Colonic mucosa (tissue), 4 donors: ENCODE results near the gene HOXA11. TPM values are rescaled to one million over a fixed set of nuclear protein-coding genes. Genes with fewer than 3 reads are reported as not detected.

Source experiments
- DNase-seq: peaks from one replicate; pipeline ENCODE4 v3.0.0-alpha.2; 2020
- H3K27ac ChIP-seq: fragments of 200-600 bp; one replicate; pipeline ENCODE4 v1.8.0; 2021
- H3K27me3 ChIP-seq: fragments of 200-600 bp; one replicate; pipeline ENCODE4 v1.8.0; 2021
- H3K36me3 ChIP-seq: fragments of 200-600 bp; one replicate; pipeline ENCODE4 v1.8.0; 2021
- H3K4me1 ChIP-seq: fragments of 200-600 bp; one replicate; pipeline ENCODE4 v1.8.0; 2021; ENCODE audit warnings: mild to moderate bottlenecking
- H3K4me3 ChIP-seq: fragments of 200-600 bp; one replicate; pipeline ENCODE4 v1.8.0; 2021
- H3K9ac ChIP-seq, 2 donors: one replicate each; pipeline ENCODE4 v1.7.0; 2013; ENCODE audit warnings: control low read depth in 2 of 2, low read depth in 2 of 2, low read length in 2 of 2
- H3K9me3 ChIP-seq: fragments of 200-600 bp; one replicate; pipeline ENCODE4 v1.8.0; 2021
- CTCF ChIP-seq: fragments of 200-600 bp; IDR thresholded peaks from one replicate; pipeline ENCODE4 v1.8.0; 2022; ENCODE audit warnings: antibody characterized with exemption, mild to moderate bottlenecking
- intact Hi-C: fragments of 100-400 bp; cut with DNase I; formaldehyde crosslinking; loops from one replicate; pipeline ENCODE4 v1.14.1; 2022
- total RNA-seq, 2 donors: library from RNA; stranded (reverse); fragmentation: NEBNext Ultra II Directional in 1 of 2; extraction: Animal tissue kit (Norgen Biotek cat#: 25700) in 1 of 2; gene quantifications; one replicate each; pipeline ENCODE4 v1.2.1, GENCODE V29; 2021
- donor health status: healthy.
- donor health status: DM: no; HTN: no; CAD: no.
- donor health status: DM: no; HTN: no; CAD: no.

HOXA11 gene
- total RNA-seq, 2 donors from 2014 or later: 2.9 to 3.7 TPM

GRCh38 chr7:27214239-27214950 lies 29.4 kb upstream of the HOXA11 start:
- peaks cover 8% of the 10 kb centered on the region for H3K27me3 ChIP-seq
- H3K9me3 ChIP-seq: no peaks in the 10 kb centered on the region
- no peak overlapping the region for H3K4me3 ChIP-seq
- H3K4me1 ChIP-seq: peaks cover 13% of the 10 kb centered on the region
- no peak overlapping the region for H3K9ac ChIP-seq
- H3K36me3 ChIP-seq: no peaks in the 10 kb centered on the region
- no peak overlapping the region for H3K27ac ChIP-seq
- intact Hi-C loops: no loop called here
- no peak for DNase-seq
- TF ChIP-seq CTCF: no peak

- no peak for DNase-seq
- Histone ChIP-seq H3K4me3 (no peak overlapping the region), H3K36me3 (no peaks in the 10 kb centered on the region), H3K4me1 (peaks cover 13% of the 10 kb centered on the region), H3K9me3 (no peaks in the 10 kb centered on the region), H3K27ac (no peak overlapping the region), H3K27me3 (peaks cover 8% of the 10 kb centered on the region), H3K9ac (no peak overlapping the region)
- intact Hi-C loops: no loop called here
- TF ChIP-seq CTCF: no peak
Observed at GRCh38 chr7:27213433-27214238, 28.6 kb upstream of the HOXA11 start.

DNA sequence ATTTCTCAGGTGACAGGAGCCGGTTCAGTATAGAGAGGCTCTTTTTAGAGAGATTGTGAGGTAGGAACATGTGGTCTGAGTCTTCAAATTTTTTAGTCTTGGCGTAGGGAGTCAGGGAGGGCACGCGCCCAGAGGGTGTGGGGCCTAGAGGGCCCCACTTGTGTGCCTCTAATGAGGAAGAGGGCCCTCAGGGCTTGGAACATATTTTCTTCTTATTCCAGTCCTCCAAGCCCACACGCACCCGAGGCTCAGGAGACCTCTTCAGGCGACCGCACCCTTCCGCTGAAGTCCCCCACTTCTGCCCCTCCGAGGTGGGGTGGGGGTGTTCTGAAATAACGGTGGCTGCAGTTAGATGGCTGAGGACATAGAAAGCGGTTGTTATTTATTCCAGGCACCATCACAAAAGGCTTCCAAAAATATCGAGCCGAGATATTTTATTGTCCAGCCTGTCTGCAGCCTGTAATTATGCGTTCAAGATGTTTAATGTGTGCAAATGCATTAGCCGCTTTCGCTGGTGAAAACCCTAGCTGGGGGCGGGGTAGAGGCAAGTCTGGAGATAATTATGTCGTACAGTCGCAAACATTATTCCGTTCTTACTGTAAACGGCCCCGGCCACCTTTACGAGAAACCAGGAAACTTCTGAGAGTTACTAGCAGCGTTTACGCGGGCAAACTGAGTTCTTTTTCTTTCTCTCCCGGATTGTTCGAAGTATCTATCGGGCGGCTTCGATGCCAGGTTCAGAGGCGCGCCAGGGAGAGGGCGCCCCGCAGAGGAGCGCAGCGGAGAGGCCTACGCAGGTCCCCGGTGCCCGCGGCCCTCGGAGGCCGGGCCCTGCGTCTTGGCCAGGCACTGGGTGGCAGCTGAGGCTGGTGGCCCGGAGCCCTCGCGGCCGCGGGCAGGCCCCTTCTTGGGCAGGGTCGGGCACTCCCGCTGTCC lies 27.7 kb upstream of the HOXA11 start:
- no peaks in the 10 kb centered on the region for H3K9me3 ChIP-seq
- H3K9ac ChIP-seq: peak overlapping the region in 1 of 2 donors; percentile 41
- peaks cover 13% of the 10 kb centered on the region for H3K4me1 ChIP-seq
- intact Hi-C loops: no loop called here
- H3K27ac ChIP-seq: no peak overlapping the region
- DNase-seq: no peak
- H3K27me3 ChIP-seq: peaks cover 8% of the 10 kb centered on the region
- no peaks in the 10 kb centered on the region for H3K36me3 ChIP-seq
- no peak overlapping the region for H3K4me3 ChIP-seq
- TF ChIP-seq CTCF: no peak

DNA sequence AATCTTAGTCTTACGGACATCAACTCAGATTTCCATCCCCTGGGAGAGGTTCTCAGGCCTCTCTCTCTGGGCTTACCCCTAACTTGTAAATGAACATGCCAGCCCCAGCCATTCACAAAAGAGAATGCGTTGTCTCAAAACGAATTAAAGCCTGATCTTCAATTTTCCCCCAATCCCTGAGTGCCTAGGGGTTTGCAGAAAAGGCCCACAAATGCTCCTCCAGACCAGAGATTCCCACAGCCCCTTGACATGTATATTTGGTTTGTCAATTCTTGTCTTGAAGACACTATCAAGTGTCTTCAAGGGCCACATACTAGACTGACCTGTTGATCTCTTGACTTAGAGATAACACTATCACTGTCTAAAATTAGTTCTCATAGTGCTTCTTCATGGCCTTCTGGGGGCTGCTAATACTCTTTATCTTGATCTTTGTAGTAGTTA lies 26.8 kb upstream of the HOXA11 start:
- Histone ChIP-seq H3K27me3 (peaks cover 8% of the 10 kb centered on the region), H3K36me3 (no peaks in the 10 kb centered on the region), H3K4me1 (peaks cover 13% of the 10 kb centered on the region), H3K4me3 (no peak overlapping the region), H3K9ac (no peak overlapping the region), H3K27ac (no peak overlapping the region), H3K9me3 (no peaks in the 10 kb centered on the region)
- DNase-seq: no peak
- no peak for TF ChIP-seq CTCF
- intact Hi-C loops: no loop called here

DNA sequence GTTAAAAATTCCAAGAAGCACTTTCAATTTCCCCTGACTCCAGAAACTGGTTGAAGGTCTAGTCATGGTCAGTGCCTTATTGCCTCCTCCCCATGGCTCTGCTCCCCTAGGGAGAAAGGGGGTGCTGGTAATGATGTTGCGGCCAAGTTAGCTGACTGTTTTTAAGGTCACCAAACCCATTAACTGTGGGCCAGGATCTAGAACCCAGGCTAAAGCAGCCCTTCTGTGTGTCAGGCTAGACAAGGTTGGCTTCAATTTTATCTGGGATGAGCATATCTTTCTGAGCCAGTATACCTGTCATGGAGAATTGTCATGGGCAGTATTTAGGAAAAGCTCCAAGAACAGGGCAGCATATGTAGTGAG lies 26.0 kb upstream of the HOXA11 start:
- peak overlapping the region; percentile 47 to 76 for H3K9ac ChIP-seq
- no peak for DNase-seq
- no peak overlapping the region for H3K4me3 ChIP-seq
- no peaks in the 10 kb centered on the region for H3K9me3 ChIP-seq
- H3K36me3 ChIP-seq: no peaks in the 10 kb centered on the region
- peaks cover 13% of the 10 kb centered on the region for H3K4me1 ChIP-seq
- peaks cover 8% of the 10 kb centered on the region for H3K27me3 ChIP-seq
- intact Hi-C loops: no loop called here
- peak overlapping the region; percentile 60 for H3K27ac ChIP-seq
- no peak for TF ChIP-seq CTCF
